Astrocyte (in vitro differentiated cells and primary cell): Measurements from ENCODE around the gene DIO1. TPM values are rescaled to one million over a fixed set of nuclear protein-coding genes. Genes with fewer than 3 reads are reported as not detected.

Experiments
- DNase-seq: peaks from one replicate; pipeline ENCODE4 v3.0.0-alpha.2; 2010; ENCODE audit warnings: low read depth
- FAIRE-seq: peaks from 2 replicates; lab custom pipeline; 2011; peaks lifted over from hg19 to GRCh38; lab: Jason Lieb, UNC
- H2AFZ ChIP-seq: 2 replicates; pipeline ENCODE4 v1.6.0; 2012; ENCODE audit warnings: low read depth, low read length, inconsistent platforms
- H3K27ac ChIP-seq: 2 replicates; pipeline ENCODE4 v1.5.1; 2011; ENCODE audit warnings: low read depth, low read length, inconsistent platforms
- H3K27me3 ChIP-seq: 2 replicates; pipeline ENCODE4 v1.6.0; 2011; ENCODE audit warnings: low read length, inconsistent platforms; ENCODE audit not compliant: insufficient read depth
- H3K36me3 ChIP-seq: 2 replicates; pipeline ENCODE4 v1.5.1; 2011; ENCODE audit warnings: low read length, inconsistent platforms; ENCODE audit not compliant: insufficient read depth
- H3K4me1 ChIP-seq: 2 replicates; pipeline ENCODE4 v1.5.1; 2011; ENCODE audit warnings: low read length, inconsistent platforms; ENCODE audit not compliant: insufficient read depth
- H3K4me2 ChIP-seq: 2 replicates; pipeline ENCODE4 v1.6.0; 2012; ENCODE audit warnings: low read length, inconsistent platforms
- H3K4me3 ChIP-seq: 2 replicates; pipeline ENCODE4 v1.5.1; 2011; ENCODE audit warnings: low read depth, mild to moderate bottlenecking, low read length, inconsistent platforms; ENCODE audit not compliant: insufficient read depth
- H3K79me2 ChIP-seq: 2 replicates; pipeline ENCODE4 v1.6.0; 2012; ENCODE audit warnings: mild to moderate bottlenecking, low read length, inconsistent platforms; ENCODE audit not compliant: insufficient read depth
- H3K9ac ChIP-seq: 2 replicates; pipeline ENCODE4 v1.6.0; 2012; ENCODE audit warnings: mild to moderate bottlenecking, low read length, inconsistent platforms
- H3K9me3 ChIP-seq: 2 replicates; pipeline ENCODE4 v1.5.1; 2012; ENCODE audit warnings: low read depth, mild to moderate bottlenecking, low read length, inconsistent platforms; ENCODE audit not compliant: insufficient read depth
- H4K20me1 ChIP-seq: 2 replicates; pipeline ENCODE4 v1.6.0; 2012; ENCODE audit warnings: low read length, inconsistent platforms; ENCODE audit not compliant: insufficient read depth
- H3K27ac Mint-ChIP-seq: one replicate; pipeline ENCODE4 v1.8.0; 2021; ENCODE audit warnings: mild to moderate bottlenecking, mixed read lengths; ENCODE audit not compliant: unreplicated experiment
- H3K27me3 Mint-ChIP-seq: one replicate; pipeline ENCODE4 v1.8.0; 2021; ENCODE audit warnings: low read depth, mixed read lengths; ENCODE audit not compliant: unreplicated experiment
- H3K36me3 Mint-ChIP-seq: one replicate; pipeline ENCODE4 v1.8.0; 2021; ENCODE audit warnings: low read depth, mixed read lengths; ENCODE audit not compliant: unreplicated experiment
- H3K4me1 Mint-ChIP-seq: one replicate; pipeline ENCODE4 v1.8.0; 2021; ENCODE audit warnings: low read depth, mixed read lengths; ENCODE audit not compliant: unreplicated experiment
- H3K4me3 Mint-ChIP-seq: one replicate; pipeline ENCODE4 v1.8.0; 2021; ENCODE audit warnings: mild to moderate bottlenecking, moderate library complexity, mixed read lengths; ENCODE audit not compliant: unreplicated experiment
- H3K9me3 Mint-ChIP-seq: one replicate; pipeline ENCODE4 v1.8.0; 2021; ENCODE audit warnings: mild to moderate bottlenecking, mixed read lengths; ENCODE audit not compliant: unreplicated experiment
- EZH2 ChIP-seq: IDR thresholded peaks from 2 replicates; pipeline ENCODE4 v1.6.1; 2012; ENCODE audit warnings: mild to moderate bottlenecking, low read length, inconsistent platforms; ENCODE audit not compliant: insufficient read depth
- total RNA-seq: library from RNA; stranded (reverse); gene quantifications from 2 replicates; pipeline ENCODE4 v1.2.1, GENCODE V29; 2021
- TF ChIP-seq, protein P1 (sequence below): IDR thresholded peaks from 2 replicates; pipeline ENCODE4 v1.5.1; 2011; ENCODE audit warnings: low read depth, mild to moderate bottlenecking, inconsistent platforms, low read length, moderate library complexity; ENCODE audit not compliant: insufficient read depth

The DIO1 gene
- total RNA-seq, 1 donor from 2014 or later: not detected

- no peak overlapping the region for H3K4me2 ChIP-seq
- H3K27me3 ChIP-seq: no peaks in the 10 kb centered on the region
- Mint-ChIP-seq H3K4me1 (no peaks in the 10 kb centered on the region), H3K9me3 (no peaks in the 10 kb centered on the region), H3K36me3 (peaks cover 8% of the 10 kb centered on the region), H3K4me3 (no peak overlapping the region), H3K27ac (no peak overlapping the region), H3K27me3 (no peaks in the 10 kb centered on the region)
- no peaks in the 10 kb centered on the region for H3K4me1 ChIP-seq
- no peaks in the 10 kb centered on the region for H3K79me2 ChIP-seq
- TF ChIP-seq, protein P1, sequence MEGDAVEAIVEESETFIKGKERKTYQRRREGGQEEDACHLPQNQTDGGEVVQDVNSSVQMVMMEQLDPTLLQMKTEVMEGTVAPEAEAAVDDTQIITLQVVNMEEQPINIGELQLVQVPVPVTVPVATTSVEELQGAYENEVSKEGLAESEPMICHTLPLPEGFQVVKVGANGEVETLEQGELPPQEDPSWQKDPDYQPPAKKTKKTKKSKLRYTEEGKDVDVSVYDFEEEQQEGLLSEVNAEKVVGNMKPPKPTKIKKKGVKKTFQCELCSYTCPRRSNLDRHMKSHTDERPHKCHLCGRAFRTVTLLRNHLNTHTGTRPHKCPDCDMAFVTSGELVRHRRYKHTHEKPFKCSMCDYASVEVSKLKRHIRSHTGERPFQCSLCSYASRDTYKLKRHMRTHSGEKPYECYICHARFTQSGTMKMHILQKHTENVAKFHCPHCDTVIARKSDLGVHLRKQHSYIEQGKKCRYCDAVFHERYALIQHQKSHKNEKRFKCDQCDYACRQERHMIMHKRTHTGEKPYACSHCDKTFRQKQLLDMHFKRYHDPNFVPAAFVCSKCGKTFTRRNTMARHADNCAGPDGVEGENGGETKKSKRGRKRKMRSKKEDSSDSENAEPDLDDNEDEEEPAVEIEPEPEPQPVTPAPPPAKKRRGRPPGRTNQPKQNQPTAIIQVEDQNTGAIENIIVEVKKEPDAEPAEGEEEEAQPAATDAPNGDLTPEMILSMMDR: no peak
- no peak for TF ChIP-seq EZH2
- no peaks in the 10 kb centered on the region for H3K9me3 ChIP-seq
- no peak for FAIRE-seq
- H3K36me3 ChIP-seq: peaks cover 4% of the 10 kb centered on the region
- peaks cover 6% of the 10 kb centered on the region for H4K20me1 ChIP-seq
- H3K4me3 ChIP-seq: no peak overlapping the region
- no peak for DNase-seq
- no peak overlapping the region for H3K9ac ChIP-seq
- H3K27ac ChIP-seq: no peak overlapping the region
- no peak overlapping the region for H2AFZ ChIP-seq
Measured at GRCh38 chr1:53862507-53862906, 31.5 kb upstream of the DIO1 start.

- no peak overlapping the region for H2AFZ ChIP-seq
- FAIRE-seq (no peak), DNase-seq (no peak)
- no peaks in the 10 kb centered on the region for H3K27me3 ChIP-seq
- H3K9me3 ChIP-seq: no peaks in the 10 kb centered on the region
- H3K27me3 Mint-ChIP-seq: no peaks in the 10 kb centered on the region
- no peaks in the 10 kb centered on the region for H4K20me1 ChIP-seq
- no peak overlapping the region for H3K27ac ChIP-seq
- peaks cover 21% of the 10 kb centered on the region for H3K36me3 Mint-ChIP-seq
- H3K4me3 Mint-ChIP-seq: no peak overlapping the region
- no peak overlapping the region for H3K9ac ChIP-seq
- H3K36me3 ChIP-seq: peaks cover 4% of the 10 kb centered on the region
- TF ChIP-seq, protein P1: no peak
- no peak for TF ChIP-seq EZH2
- H3K4me1 ChIP-seq: peaks cover 4% of the 10 kb centered on the region
- no peaks in the 10 kb centered on the region for H3K79me2 ChIP-seq
- no peak overlapping the region for H3K4me2 ChIP-seq
- H3K4me1 Mint-ChIP-seq: no peaks in the 10 kb centered on the region
- H3K27ac Mint-ChIP-seq: no peak overlapping the region
- H3K9me3 Mint-ChIP-seq: no peaks in the 10 kb centered on the region
- no peak overlapping the region for H3K4me3 ChIP-seq
Measured at GRCh38 chr1:53868565-53868964, 25.4 kb upstream of the DIO1 start.

- H2AFZ ChIP-seq: no peak overlapping the region
- Mint-ChIP-seq H3K27ac (no peak overlapping the region), H3K4me3 (no peak overlapping the region), H3K36me3 (peaks cover 21% of the 10 kb centered on the region), H3K9me3 (no peaks in the 10 kb centered on the region), H3K4me1 (no peaks in the 10 kb centered on the region), H3K27me3 (no peaks in the 10 kb centered on the region)
- no peaks in the 10 kb centered on the region for H4K20me1 ChIP-seq
- H3K4me2 ChIP-seq: no peak overlapping the region
- H3K4me3 ChIP-seq: no peak overlapping the region
- FAIRE-seq (no peak), DNase-seq (no peak)
- H3K9ac ChIP-seq: no peak overlapping the region
- no peaks in the 10 kb centered on the region for H3K79me2 ChIP-seq
- no peaks in the 10 kb centered on the region for H3K27me3 ChIP-seq
- peaks cover 4% of the 10 kb centered on the region for H3K36me3 ChIP-seq
- H3K27ac ChIP-seq: no peak overlapping the region
- H3K4me1 ChIP-seq: peaks cover 4% of the 10 kb centered on the region
- H3K9me3 ChIP-seq: no peaks in the 10 kb centered on the region
- TF ChIP-seq EZH2: no peak
Measured at GRCh38 chr1:53869454-53870117, 24.4 kb upstream of the DIO1 start.
